Left lung (tissue), 10 donors: ENCODE measurements around the gene TEX26. TPM values are rescaled to one million over a fixed set of nuclear protein-coding genes. Genes with fewer than 3 reads are reported as not detected.

Experiments
- ATAC-seq: fragments of 200-7000 bp; cut with Tn5 transposase; one replicate; pipeline ENCODE4 v1.9.1; 2020; ENCODE audit warnings: moderate library complexity
- DNase-seq, 4 donors: peaks; one replicate each; pipeline ENCODE4 v3.0.0-alpha.2; 2013 to 2020
- H3K27ac ChIP-seq, 2 donors: fragments of 200-600 bp; sonication (generic) in 1 of 2; one replicate each; pipeline versions ENCODE4 v1.5.0 to v1.8.0; 2020 to 2021
- H3K27me3 ChIP-seq, 2 donors: fragments of 200-600 bp; sonication (generic) in 1 of 2; one replicate each; pipeline versions ENCODE4 v1.5.0 to v1.8.0; 2020 to 2021
- H3K36me3 ChIP-seq, 2 donors: fragments of 200-600 bp; sonication (generic) in 1 of 2; one replicate each; pipeline versions ENCODE4 v1.5.0 to v1.8.0; 2020 to 2021
- H3K4me1 ChIP-seq, 2 donors: fragments of 200-600 bp; one replicate each; pipeline ENCODE4 v1.8.0; 2021
- H3K4me3 ChIP-seq, 2 donors: fragments of 200-600 bp; sonication (generic) in 1 of 2; one replicate each; pipeline versions ENCODE4 v1.5.0 to v1.8.0; 2020 to 2021; ENCODE audit warnings: mild to moderate bottlenecking in 1 of 2
- H3K9me3 ChIP-seq, 2 donors: fragments of 200-600 bp; sonication (generic) in 1 of 2; one replicate each; pipeline versions ENCODE4 v1.5.0 to v1.8.0; 2020 to 2021
- intact Hi-C, 2 donors: fragments of 100-400 bp; cut with DNase I; formaldehyde crosslinking; loops; one replicate each; pipeline versions ENCODE4 v1.11.2 to v1.14.2; 2022
- polyA plus RNA-seq, 6 donors: library from polyadenylated mRNA; unstranded; fragments of 120-200 nt; gene quantifications; one replicate each; pipeline ENCODE4 v1.2.1, GENCODE V29; 2013; ENCODE audit not compliant: insufficient read length in 6 of 6
- total RNA-seq, 2 donors: library from RNA; stranded (reverse); fragmentation: NEBNext Ultra II Directional; extraction: Animal tissue kit (Norgen Biotek cat#: 25700); gene quantifications; one replicate each; pipeline ENCODE4 v1.2.1, GENCODE V29; 2021
- TF ChIP-seq, protein P1 (sequence below), 2 donors: fragments of 200-600 bp; sonication (generic) in 1 of 2; IDR thresholded peaks; one replicate each; pipeline versions ENCODE4 v1.5.0 to v1.8.0; 2021; ENCODE audit warnings: antibody characterized with exemption in 2 of 2
- donor health status: DM: no; HTN: yes; CAD: no.
- donor health status: DM: no; HTN: no; CAD: no.

The TEX26 gene
- total and polyA plus RNA-seq, 8 donors, result 0.47 to 2.4 (median 0.93) TPM; not detected in 1

DNA sequence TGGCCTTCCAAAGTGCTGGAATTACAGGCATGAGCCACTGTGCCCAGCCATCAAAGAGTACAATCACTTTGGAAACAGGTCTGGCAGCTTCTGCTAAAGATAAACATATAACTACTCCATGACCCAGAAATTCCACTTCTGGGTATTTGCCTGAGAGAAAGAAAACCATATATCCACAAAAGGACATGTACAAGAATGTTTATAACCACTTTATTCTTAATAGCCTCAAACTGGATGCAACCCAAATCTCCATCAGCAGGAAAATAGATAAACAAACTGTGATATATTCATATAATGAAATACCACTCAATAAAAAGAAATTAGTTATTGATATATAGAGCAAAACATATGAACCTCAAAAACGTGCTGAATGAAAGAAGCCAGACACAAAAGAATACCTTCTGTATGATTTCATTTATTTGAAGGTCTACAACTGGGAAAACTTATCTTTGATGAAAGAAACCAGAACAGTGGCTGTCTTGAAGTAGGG, 40.5 kb downstream of the TEX26 start:
- no peak overlapping the region for H3K4me3 ChIP-seq
- TF ChIP-seq, protein P1, sequence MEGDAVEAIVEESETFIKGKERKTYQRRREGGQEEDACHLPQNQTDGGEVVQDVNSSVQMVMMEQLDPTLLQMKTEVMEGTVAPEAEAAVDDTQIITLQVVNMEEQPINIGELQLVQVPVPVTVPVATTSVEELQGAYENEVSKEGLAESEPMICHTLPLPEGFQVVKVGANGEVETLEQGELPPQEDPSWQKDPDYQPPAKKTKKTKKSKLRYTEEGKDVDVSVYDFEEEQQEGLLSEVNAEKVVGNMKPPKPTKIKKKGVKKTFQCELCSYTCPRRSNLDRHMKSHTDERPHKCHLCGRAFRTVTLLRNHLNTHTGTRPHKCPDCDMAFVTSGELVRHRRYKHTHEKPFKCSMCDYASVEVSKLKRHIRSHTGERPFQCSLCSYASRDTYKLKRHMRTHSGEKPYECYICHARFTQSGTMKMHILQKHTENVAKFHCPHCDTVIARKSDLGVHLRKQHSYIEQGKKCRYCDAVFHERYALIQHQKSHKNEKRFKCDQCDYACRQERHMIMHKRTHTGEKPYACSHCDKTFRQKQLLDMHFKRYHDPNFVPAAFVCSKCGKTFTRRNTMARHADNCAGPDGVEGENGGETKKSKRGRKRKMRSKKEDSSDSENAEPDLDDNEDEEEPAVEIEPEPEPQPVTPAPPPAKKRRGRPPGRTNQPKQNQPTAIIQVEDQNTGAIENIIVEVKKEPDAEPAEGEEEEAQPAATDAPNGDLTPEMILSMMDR (IDR thresholded peaks at IDR 0.05), result no peak
- ATAC-seq, result peak; percentile 71
- no peaks in the 10 kb centered on the region for H3K9me3 ChIP-seq
- H3K27ac ChIP-seq, result no peak overlapping the region
- peaks cover 0 to 10% of the 10 kb centered on the region in 2 donors for H3K27me3 ChIP-seq
- no peaks in the 10 kb centered on the region for H3K36me3 ChIP-seq
- intact Hi-C loops, result no loop called here
- DNase-seq, result peak in 2 of 4 donors; percentile 47 to 81
- H3K4me1 ChIP-seq, result no peaks in the 10 kb centered on the region

GRCh38 chr13:30974350-30974749, 41.9 kb downstream of the TEX26 start:
- DNase-seq (no peak), ATAC-seq (no peak)
- no peaks in the 10 kb centered on the region for H3K9me3 ChIP-seq
- intact Hi-C loops, result no loop called here
- H3K27me3 ChIP-seq, result peaks cover 0 to 10% of the 10 kb centered on the region in 2 donors
- no peak overlapping the region for H3K27ac ChIP-seq
- H3K36me3 ChIP-seq, result no peaks in the 10 kb centered on the region
- no peak overlapping the region for H3K4me3 ChIP-seq
- H3K4me1 ChIP-seq, result no peaks in the 10 kb centered on the region
- TF ChIP-seq, protein P1 (IDR thresholded peaks at IDR 0.05), result no peak

GRCh38 chr13:30976025-30976424, 43.6 kb downstream of the TEX26 start:
- no peak overlapping the region for H3K27ac ChIP-seq
- ATAC-seq (no peak), DNase-seq (no peak)
- H3K9me3 ChIP-seq, result no peaks in the 10 kb centered on the region
- no peaks in the 10 kb centered on the region for H3K4me1 ChIP-seq
- intact Hi-C loops, result no loop called here
- no peaks in the 10 kb centered on the region for H3K36me3 ChIP-seq
- peaks cover 0 to 6% of the 10 kb centered on the region in 2 donors for H3K27me3 ChIP-seq
- H3K4me3 ChIP-seq, result no peak overlapping the region
- TF ChIP-seq, protein P1 (IDR thresholded peaks at IDR 0.05), result no peak

DNA sequence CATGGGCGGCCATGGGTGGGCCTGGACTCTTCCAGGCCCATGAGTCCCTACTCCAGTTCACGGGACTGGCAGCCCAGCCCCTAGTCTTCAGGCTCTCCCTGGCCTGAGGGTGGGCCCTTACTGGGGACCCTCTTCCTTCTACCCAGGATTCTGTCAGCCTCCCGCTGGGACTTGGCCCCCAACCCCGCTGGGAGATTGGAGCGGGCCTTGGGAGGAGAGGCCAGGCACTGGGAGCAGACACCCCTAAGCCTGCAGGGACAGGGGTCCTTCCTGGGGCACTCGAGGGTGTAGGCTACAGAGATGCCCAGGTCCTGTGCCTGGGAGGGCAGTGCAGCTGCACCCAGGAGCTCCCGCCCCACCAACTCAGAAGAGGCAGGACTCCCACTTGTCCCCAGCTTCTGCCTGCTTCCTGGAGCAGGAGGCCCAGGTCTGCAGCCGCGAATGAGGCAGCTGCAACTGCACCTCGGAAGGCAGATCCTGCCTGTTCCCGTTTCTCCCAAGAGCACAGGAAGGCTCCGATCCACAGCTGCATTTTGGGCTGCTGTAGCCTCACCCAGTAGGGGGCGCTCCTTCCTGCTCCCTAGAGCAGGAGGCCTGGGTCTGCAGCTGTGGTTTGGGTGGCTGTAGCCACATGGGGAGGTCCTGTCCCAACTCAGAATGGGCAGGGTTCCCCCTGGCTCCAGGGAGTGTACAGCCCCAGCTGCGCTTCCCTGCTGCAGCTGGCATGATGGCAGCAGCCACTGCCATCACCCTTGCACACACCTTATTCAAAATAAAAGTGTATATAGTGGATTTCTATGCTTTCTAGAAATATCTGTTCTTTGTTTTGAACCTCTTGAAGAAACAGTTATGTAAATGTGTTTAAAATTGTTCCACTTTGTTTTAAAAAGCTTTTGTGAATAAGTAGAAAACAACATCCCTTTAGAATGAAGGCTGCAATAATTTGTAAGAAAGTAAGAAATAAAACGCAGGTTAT, 46.8 kb downstream of the TEX26 start:
- TF ChIP-seq, protein P1 (IDR thresholded peaks at IDR 0.05), result peak; percentile 47 to 49
- ATAC-seq, result peak; percentile 70
- Histone ChIP-seq H3K4me3 (no peak overlapping the region), H3K27ac (no peak overlapping the region), H3K4me1 (no peaks in the 10 kb centered on the region), H3K36me3 (no peaks in the 10 kb centered on the region), H3K27me3 (no peaks in the 10 kb centered on the region), H3K9me3 (no peaks in the 10 kb centered on the region)
- DNase-seq, result peak in 2 of 4 donors; percentile 27 to 41
- intact Hi-C loops, result no loop called here

DNA sequence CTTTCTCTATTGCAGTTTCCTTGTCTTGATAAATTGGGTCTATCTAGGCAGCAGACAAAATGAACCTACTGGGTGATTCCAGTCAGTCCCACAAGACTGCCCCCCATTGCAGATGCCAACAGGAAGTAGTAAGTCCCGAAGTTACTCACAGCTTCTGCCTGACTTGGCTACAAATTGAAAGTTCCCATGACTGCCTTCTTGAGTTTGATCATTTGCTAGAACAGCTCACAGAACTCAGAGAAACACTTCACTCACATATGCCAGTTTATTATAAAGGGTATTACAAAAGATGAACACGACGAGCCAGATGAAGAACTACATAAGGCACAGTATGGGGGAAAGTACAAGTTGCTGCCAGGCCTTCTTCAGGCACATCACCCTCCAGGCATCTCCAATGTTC, 50.0 kb downstream of the TEX26 start:
- no peak for DNase-seq
- TF ChIP-seq, protein P1 (IDR thresholded peaks at IDR 0.05), result no peak
- no peaks in the 10 kb centered on the region for H3K9me3 ChIP-seq
- no peak for ATAC-seq
- intact Hi-C loops, result no loop called here
- no peak overlapping the region for H3K27ac ChIP-seq
- H3K36me3 ChIP-seq, result no peaks in the 10 kb centered on the region
- no peak overlapping the region for H3K4me3 ChIP-seq
- no peaks in the 10 kb centered on the region for H3K4me1 ChIP-seq
- H3K27me3 ChIP-seq, result no peaks in the 10 kb centered on the region
